ENCODE data around the gene DST. TPM values are rescaled to one million over a fixed set of nuclear protein-coding genes. Genes with fewer than 3 reads are reported as not detected.

The DST gene
- polyA plus RNA-seq, 1 of the 3 experiments (the other 2 are of a cell fraction) = 64.3 TPM

- Histone ChIP-seq H3K9ac (no peak overlapping the region), H3K4me2 (no peak overlapping the region), H3K4me1 (ENCODE audit: control insufficient read depth in 1 of 2, insufficient read depth in 2 of 2, low read depth in 1 of 2, low read length in 1 of 2) (no peaks in the 10 kb centered on the region; a peak in 1 of 4 replicates), H3K27ac (ENCODE audit: low read depth in 2 of 2, low read length in 1 of 2) (no peak overlapping the region), H3K27me3 (ENCODE audit: insufficient read depth) (no peaks in the 10 kb centered on the region), H3F3A (replicated peaks; ENCODE audit: insufficient read depth) (no peaks in the 10 kb centered on the region), H3K36me3 (replicated peaks in 1 of 2; ENCODE audit: control insufficient read depth in 1 of 2, insufficient read depth in 2 of 2, low read length in 1 of 2) (no peaks in the 10 kb centered on the region), H2AFZ (ENCODE audit: low read depth) (no peak overlapping the region), H3K9me2 (no peaks in the 10 kb centered on the region), H3K9me3 (no peaks in the 10 kb centered on the region), H4K20me1 (ENCODE audit: insufficient read depth) (no peaks in the 10 kb centered on the region), H3K4me3 (ENCODE audit: low read depth in 2 of 2, low read length in 1 of 2) (no peak overlapping the region), H3K79me2 (ENCODE audit: insufficient read depth) (no peaks in the 10 kb centered on the region)
- TF ChIP-seq MEF2A (IDR thresholded peaks at IDR 0.05; ENCODE audit: borderline replicate concordance, low read depth) (no peak), USF2 (IDR thresholded peaks at IDR 0.05; ENCODE audit: borderline replicate concordance, low read depth, low read length) (no peak), GATA2 (CRISPR knock-in tag; IDR thresholded peaks at IDR 0.05) (no peak), TCF12 (IDR thresholded peaks at IDR 0.05) (no peak), USF1 (IDR thresholded peaks at IDR 0.05; ENCODE audit: borderline replicate concordance, low read depth) (no peak), POLR2AphosphoS5 (IDR thresholded peaks at IDR 0.05; ENCODE audit: low read depth, low read length) (no peak), IRF3 (IDR thresholded peaks at IDR 0.05; ENCODE audit: low read depth, low read length) (no peak), CHD2 (IDR thresholded peaks at IDR 0.05; ENCODE audit: low read length, partially characterized antibody) (no peak), PBX3 (IDR thresholded peaks at IDR 0.05) (no peak), REST (IDR thresholded peaks at IDR 0.05; ENCODE audit: low read depth, low read length) (no peak), ELF1 (IDR thresholded peaks at IDR 0.05) (no peak), ZBTB33 (IDR thresholded peaks at IDR 0.05; ENCODE audit: borderline replicate concordance, low read depth) (no peak), FOSL2 (IDR thresholded peaks at IDR 0.05; ENCODE audit: borderline replicate concordance, low read depth) (no peak), GABPA (IDR thresholded peaks at IDR 0.05; ENCODE audit: low read depth) (no peak), CTCF (IDR thresholded peaks at IDR 0.05) (no peak), RFX5 (IDR thresholded peaks at IDR 0.05; ENCODE audit: low read length) (no peak), FOXM1 (IDR thresholded peaks at IDR 0.05; ENCODE audit: low read depth) (no peak)
- CTCF ChIA-PET = interaction anchor here (0.6 to 0.7 kb wide), 2 partner anchors 10 to 26 kb away, joined by 3 read pairs; no protein-coding TSS in a partner anchor
- POLR2A ChIA-PET = no interaction called here
- 88% methylated on average over 34 of the region's 34 CpGs for WGBS (ENCODE audit: low lambda C conversion rate)
- no peak for DNase-seq
Observed at GRCh38 chr6:56430629-56431600, 211.8 kb downstream of the DST start.

Measured in SK-N-SH (cell line).